GM19468 (cell line): Measurements from ENCODE around the gene NME4.
"Not testable (repeated sequence)": the region's sequence is repeated elsewhere in the genome, so short reads cannot be mapped to it uniquely, and the experiment has no call there.

Experiments
- ATAC-seq: cut with Tn5 transposase; IDR thresholded peaks from one replicate; pipeline ENCODE4 v1.9.1; 2021; ENCODE audit warnings: mild to moderate bottlenecking, moderate library complexity, moderate number of reproducible peaks; ENCODE audit not compliant: unreplicated experiment; ENCODE audit errors: extremely low read depth

The NME4 gene

GRCh38 chr16:396199-396598, 800 bp upstream of the NME4 start:
- no peak for ATAC-seq

GRCh38 chr16:396605-397004, 394 bp upstream of the NME4 start:
- ATAC-seq, result no peak

GRCh38 chr16:397736-398332, 835 bp downstream of the NME4 start:
- no peak for ATAC-seq

GRCh38 chr16:398561-399339, 1.8 kb downstream of the NME4 start:
- no peak for ATAC-seq

- no peak for ATAC-seq
These were observed 2.5 kb downstream of the NME4 start for GRCh38 chr16:399340-400019.

GRCh38 chr16:400061-400591, 3.1 kb downstream of the NME4 start:
- no peak for ATAC-seq

GRCh38 chr16:401468-402348, 4.7 kb downstream of the NME4 start, which contains the start of gene DECR2:
Gene DECR2 (plus strand): TSS chr16:401885. CDS start chr16:401964, 79 bp downstream.
- ATAC-seq, result peak; percentile 23

GRCh38 chr16:404971-405486, 8.0 kb downstream of the NME4 start:
- no peak for ATAC-seq

GRCh38 chr16:405548-406506, 8.8 kb downstream of the NME4 start:
- no peak for ATAC-seq

GRCh38 chr16:407253-407652, 10.3 kb downstream of the NME4 start:
- no peak for ATAC-seq

- ATAC-seq, result no peak
These were observed 13.6 kb downstream of the NME4 start for GRCh38 chr16:410516-411178.

- no peak for ATAC-seq
These were observed 14.7 kb downstream of the NME4 start for GRCh38 chr16:411576-412265.

- ATAC-seq, result no peak
These were observed 17.6 kb downstream of the NME4 start for GRCh38 chr16:414395-415169.

GRCh38 chr16:415170-415498, 18.1 kb downstream of the NME4 start:
- not testable (repeated sequence) for ATAC-seq

GRCh38 chr16:422179-422578, 25.2 kb downstream of the NME4 start:
- ATAC-seq, result not testable (repeated sequence)

GRCh38 chr16:424033-424622, 27.1 kb downstream of the NME4 start:
- no peak for ATAC-seq
